Large intestine (tissue), 3 donors: ENCODE results near the gene ST8SIA2. TPM values are rescaled to one million over a fixed set of nuclear protein-coding genes. Genes with fewer than 3 reads are reported as not detected.
A peak's percentile ranks its signal among the peaks of the same experiment; 100 is the strongest.

ENCODE experiments used
- DNase-seq, 2 donors: peaks; one replicate each; pipeline versions ENCODE4 v3.0.0 to v3.0.0-alpha.2; 2013
- H3K27ac ChIP-seq: one replicate; pipeline ENCODE4 v1.5.1; 2013; ENCODE audit warnings: low read length
- H3K27me3 ChIP-seq: 2 replicates; pipeline ENCODE4 v1.6.1; 2013; ENCODE audit warnings: low read length; ENCODE audit not compliant: control insufficient read depth, insufficient read depth
- H3K36me3 ChIP-seq: 2 replicates; pipeline ENCODE4 v1.6.1; 2013; ENCODE audit warnings: low read length; ENCODE audit not compliant: control insufficient read depth, insufficient read depth
- H3K4me1 ChIP-seq: one replicate; pipeline ENCODE4 v1.6.1; 2013; ENCODE audit warnings: low read length; ENCODE audit not compliant: control insufficient read depth, insufficient read depth
- H3K4me3 ChIP-seq: one replicate; pipeline ENCODE4 v1.5.1; 2013; ENCODE audit warnings: low read length
- H3K9me3 ChIP-seq: one replicate; pipeline ENCODE4 v1.6.1; 2013; ENCODE audit warnings: mild to moderate bottlenecking, low read depth, low read length, moderate library complexity; ENCODE audit not compliant: control insufficient read depth
- WGBS: methylation state at CpG from one replicate; pipeline ENCODE4 v1.1.5; 2013; ENCODE audit warnings: low lambda C conversion rate; ENCODE audit not compliant: insufficient coverage; 5-methylcytosine and 5-hydroxymethylcytosine counted together
- polyA plus RNA-seq: library from polyadenylated mRNA; unstranded; fragments of 120-200 nt; gene quantifications from one replicate; pipeline ENCODE4 v1.2.1, GENCODE V29; 2013

Gene ST8SIA2
- polyA plus RNA-seq, 1 donor, result 2.2 TPM

DNA sequence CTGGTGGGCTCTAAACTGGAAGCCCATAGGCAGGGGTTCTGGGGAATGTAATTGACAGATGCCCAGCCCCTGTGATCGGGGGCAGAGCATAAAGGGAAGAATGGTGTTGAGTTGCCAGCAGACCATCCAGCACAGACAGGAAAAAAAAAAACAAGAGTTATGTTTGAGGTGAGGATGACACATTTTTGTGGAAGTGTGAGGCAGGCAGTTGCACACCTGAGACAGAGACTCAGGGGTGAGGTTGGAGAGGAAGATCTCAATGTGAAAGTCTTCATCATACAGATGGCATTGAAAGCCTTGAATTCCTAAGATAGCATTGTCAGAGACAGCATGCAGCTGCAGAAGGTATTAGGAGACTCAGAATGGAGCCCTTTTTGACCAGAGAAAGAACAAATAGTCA is 18.6 kb upstream of the ST8SIA2 start:
- no peak for DNase-seq
- WGBS, result no CpG with 5 or more reads among the region's 1 CpG
- H3K27me3 ChIP-seq, result peaks cover 7% of the 10 kb centered on the region
- H3K4me3 ChIP-seq, result no peak overlapping the region
- no peaks in the 10 kb centered on the region for H3K9me3 ChIP-seq
- no peak overlapping the region for H3K27ac ChIP-seq
- no peaks in the 10 kb centered on the region for H3K36me3 ChIP-seq
- no peaks in the 10 kb centered on the region for H3K4me1 ChIP-seq

DNA sequence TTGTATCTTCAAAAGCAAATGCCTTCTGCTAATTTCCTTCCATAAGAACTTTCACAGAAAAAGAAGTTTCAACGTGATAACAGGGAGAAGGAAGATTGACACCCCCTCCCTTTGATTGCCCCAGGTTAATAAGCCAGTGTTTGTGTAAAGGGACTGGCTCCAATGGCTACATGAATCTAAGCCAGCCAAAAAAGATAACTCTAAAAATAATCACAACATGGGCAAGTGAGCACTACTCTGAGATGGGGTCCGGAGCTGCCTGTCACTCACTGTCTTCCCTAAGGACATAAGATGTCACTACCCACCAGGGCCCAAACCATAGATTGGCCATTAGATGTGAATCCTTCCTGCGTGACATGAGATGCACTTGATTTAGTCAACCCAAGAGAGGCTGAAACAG is 17.6 kb upstream of the ST8SIA2 start:
- Histone ChIP-seq H3K27me3 (peaks cover 7% of the 10 kb centered on the region), H3K27ac (no peak overlapping the region), H3K36me3 (no peaks in the 10 kb centered on the region), H3K9me3 (no peaks in the 10 kb centered on the region), H3K4me1 (no peaks in the 10 kb centered on the region), H3K4me3 (no peak overlapping the region)
- DNase-seq, result no peak
- WGBS, result no CpG with 5 or more reads among the region's 3 CpGs

DNA sequence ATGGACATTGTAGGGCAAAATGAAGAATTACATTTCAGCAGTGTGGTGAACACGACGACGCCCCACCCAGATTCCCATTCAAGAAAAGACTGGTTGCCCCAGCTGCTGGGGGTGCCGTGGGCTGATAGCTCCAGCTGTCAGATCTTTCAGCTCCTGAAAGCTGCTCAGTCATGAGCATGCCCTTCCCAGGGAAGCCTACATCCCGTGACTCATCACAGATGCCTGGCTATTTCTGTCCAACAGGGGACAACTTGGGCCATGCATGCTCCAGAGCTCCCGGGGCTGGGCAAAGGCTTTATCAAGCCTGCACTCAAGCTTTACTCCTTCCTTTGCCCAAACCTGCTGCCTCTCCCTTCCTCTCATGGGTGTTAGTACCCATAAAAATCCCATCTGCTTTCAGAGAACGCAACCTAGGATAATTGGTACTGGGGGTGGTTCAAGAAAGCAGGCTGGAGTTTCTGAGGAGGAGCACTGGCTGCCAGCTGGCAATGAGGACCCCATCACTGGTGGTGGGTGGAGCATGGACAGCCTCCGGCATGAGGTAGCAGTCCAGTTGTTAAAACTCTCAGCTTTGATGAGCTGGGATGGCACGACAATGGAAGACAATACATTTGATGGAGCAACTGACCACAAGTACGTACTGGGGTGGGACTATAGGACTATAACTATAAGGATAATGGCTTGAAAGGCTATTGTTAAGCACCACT is 16.4 kb upstream of the ST8SIA2 start:
- H3K4me1 ChIP-seq, result no peaks in the 10 kb centered on the region
- peaks cover 7% of the 10 kb centered on the region for H3K27me3 ChIP-seq
- 64% methylated on average over 2 of the region's 10 CpGs for WGBS

DNA sequence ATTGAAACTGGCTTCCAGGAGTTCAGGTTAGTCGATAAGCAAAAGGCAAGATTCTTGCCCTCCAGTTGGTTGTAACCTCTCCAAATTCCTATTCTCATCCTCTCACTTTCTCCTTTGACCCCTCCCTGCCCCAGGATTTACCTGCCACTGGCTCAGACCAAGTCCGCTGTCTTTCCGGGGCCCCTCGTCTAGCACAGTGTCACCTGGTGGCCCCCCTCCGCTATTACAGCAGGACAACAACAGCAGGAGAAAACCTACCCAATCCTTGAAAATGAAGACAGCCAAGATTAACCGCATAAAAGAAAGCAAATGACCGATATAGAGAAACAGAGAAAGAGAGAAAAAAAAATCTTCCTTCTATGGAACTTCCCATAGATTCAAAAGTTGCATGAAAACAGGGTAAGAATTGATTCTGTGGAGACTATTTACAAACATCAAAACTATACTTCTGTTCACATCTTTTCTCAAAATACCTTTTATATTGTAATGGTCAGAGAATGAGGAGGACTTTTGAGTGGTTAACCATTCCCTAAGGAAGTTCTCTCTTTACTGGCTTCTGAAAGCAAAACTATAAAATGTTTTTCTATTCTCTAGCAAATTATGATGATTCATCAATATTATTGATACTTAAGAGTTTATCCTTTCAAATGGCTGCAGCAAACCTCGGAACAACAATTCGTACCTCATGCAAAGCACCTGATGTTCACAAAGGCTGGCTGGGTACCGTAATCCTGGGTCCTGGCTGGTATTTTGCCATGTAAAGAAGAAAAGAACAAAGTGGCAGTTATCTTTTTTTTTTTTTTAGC is 10.0 kb upstream of the ST8SIA2 start:
- WGBS, result 30% methylated on average over 6 of the region's 10 CpGs
- H3K27ac ChIP-seq, result no peak overlapping the region
- H3K4me3 ChIP-seq, result no peak overlapping the region
- H3K36me3 ChIP-seq, result no peaks in the 10 kb centered on the region
- H3K27me3 ChIP-seq, result peaks cover 24% of the 10 kb centered on the region
- no peak for DNase-seq
- no peaks in the 10 kb centered on the region for H3K4me1 ChIP-seq
- H3K9me3 ChIP-seq, result no peaks in the 10 kb centered on the region

More for the DNA sequence above, 16.4 kb upstream of the ST8SIA2 start:
- no peak for DNase-seq
- no peak overlapping the region for H3K4me3 ChIP-seq
- no peak overlapping the region for H3K27ac ChIP-seq
- no peaks in the 10 kb centered on the region for H3K36me3 ChIP-seq
- no peaks in the 10 kb centered on the region for H3K9me3 ChIP-seq

DNA sequence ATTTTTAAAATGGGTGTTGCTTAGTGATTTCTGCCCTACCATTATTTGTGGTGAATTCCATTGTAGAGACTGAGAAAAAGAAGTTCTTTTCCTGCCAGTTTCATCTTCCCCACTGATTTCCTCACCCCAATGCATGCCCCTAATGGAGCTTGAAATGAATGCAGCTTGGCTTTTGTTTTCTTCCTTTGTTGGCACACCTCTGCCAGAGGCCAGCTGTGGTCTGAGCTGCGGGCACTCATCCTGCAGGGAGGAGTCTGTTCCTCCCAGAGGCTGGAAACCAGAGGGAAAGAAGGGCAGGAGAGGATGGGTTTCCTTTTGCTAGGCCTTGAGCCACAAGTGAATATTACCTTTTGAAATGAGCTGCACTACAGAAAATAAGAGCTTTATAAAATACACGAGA is 9.3 kb upstream of the ST8SIA2 start:
- Histone ChIP-seq H3K27ac (no peak overlapping the region), H3K9me3 (no peaks in the 10 kb centered on the region), H3K4me1 (no peaks in the 10 kb centered on the region), H3K27me3 (peaks cover 27% of the 10 kb centered on the region), H3K36me3 (no peaks in the 10 kb centered on the region), H3K4me3 (no peak overlapping the region)
- DNase-seq, result no peak
- no CpG with 5 or more reads among the region's 2 CpGs for WGBS

DNA sequence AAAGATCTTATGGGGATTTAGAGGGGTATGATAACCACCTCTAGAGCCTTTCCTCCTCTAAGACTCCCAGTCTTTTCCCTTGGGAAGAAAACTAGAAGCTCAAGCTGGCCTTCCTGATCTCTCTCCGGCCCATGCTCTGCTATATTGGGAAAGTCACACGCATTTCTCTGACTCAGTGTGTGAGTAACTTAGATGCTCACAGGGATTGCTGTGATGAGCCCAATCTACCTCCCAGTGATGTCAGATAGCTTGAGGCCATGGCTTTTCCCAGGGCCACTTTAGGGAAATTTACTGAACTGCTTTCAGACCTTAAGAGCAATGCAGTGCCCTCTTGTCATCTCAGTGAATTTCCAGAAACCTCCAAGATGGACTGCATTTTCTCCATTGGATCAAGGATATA is 8.6 kb upstream of the ST8SIA2 start:
- no CpG with 5 or more reads among the region's 2 CpGs for WGBS
- Histone ChIP-seq H3K9me3 (no peaks in the 10 kb centered on the region), H3K27me3 (peaks cover 28% of the 10 kb centered on the region), H3K4me3 (no peak overlapping the region), H3K4me1 (no peaks in the 10 kb centered on the region), H3K36me3 (no peaks in the 10 kb centered on the region), H3K27ac (no peak overlapping the region)
- no peak for DNase-seq

DNA sequence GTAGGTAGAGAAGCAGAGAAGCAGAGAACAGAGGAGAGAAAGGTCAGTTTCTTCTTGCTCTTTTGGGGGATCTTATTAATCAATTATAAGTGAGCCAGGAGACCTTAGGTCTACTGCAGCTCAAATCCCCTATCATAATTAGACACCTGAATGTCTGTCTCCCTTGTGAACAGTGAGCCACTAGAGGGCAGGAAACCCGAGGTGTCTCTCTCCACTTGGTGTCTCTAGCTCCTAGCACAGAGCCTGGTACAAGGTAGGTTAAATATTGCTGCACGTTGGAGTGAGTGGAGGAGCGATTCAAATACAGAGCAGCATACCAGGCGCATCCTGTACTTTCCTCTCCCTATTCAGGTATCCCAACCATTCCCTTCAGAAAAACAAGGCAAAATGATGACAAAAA is 2.0 kb upstream of the ST8SIA2 start:
- no peak overlapping the region for H3K4me3 ChIP-seq
- H3K36me3 ChIP-seq, result no peaks in the 10 kb centered on the region
- no CpG with 5 or more reads among the region's 4 CpGs for WGBS
- H3K9me3 ChIP-seq, result peaks cover 4% of the 10 kb centered on the region
- H3K4me1 ChIP-seq, result no peaks in the 10 kb centered on the region
- no peak overlapping the region for H3K27ac ChIP-seq
- no peak for DNase-seq
- peaks cover 84% of the 10 kb centered on the region for H3K27me3 ChIP-seq

DNA sequence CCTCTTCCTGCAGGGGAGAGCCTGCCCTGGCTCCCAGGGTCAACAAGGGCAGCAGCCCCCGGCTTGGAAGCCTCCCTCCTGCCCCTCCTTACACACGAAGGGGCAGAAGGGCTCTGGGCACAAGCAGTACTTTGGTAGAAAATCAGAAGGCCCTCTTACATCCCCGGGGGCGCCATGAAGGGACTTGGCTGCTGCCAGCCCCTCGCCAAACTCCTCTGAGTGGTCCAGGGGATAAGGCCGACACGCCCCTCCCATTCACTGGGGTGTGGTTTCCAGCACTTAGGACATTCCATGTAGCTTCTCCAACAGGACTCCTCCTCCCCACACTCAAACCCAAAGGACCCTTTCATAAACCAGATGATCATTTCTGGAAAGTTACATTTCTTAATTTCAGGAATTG is 1.2 kb upstream of the ST8SIA2 start:
- no peak for DNase-seq
- WGBS, result no CpG with 5 or more reads among the region's 7 CpGs
- Histone ChIP-seq H3K27ac (no peak overlapping the region), H3K36me3 (no peaks in the 10 kb centered on the region), H3K27me3 (peaks cover 83% of the 10 kb centered on the region), H3K4me3 (no peak overlapping the region), H3K9me3 (peaks cover 4% of the 10 kb centered on the region), H3K4me1 (no peaks in the 10 kb centered on the region)

DNA sequence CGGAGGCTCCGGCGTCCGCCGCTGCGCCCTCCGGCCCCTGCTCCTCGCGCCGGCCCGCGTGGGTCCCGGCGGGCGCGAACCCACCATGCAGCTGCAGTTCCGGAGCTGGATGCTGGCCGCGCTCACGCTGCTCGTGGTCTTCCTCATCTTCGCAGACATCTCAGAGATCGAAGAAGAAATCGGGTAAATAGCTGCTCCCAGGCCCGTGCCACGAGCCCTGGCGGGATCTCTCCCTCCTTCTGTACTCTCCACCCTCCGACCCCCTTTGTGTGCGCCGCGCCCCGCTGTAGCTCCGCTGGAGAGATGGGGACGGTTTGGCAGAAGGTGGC is 263 bp downstream of the ST8SIA2 start:
- peaks cover 71% of the 10 kb centered on the region for H3K27me3 ChIP-seq
- peak overlapping the region; percentile 41 for H3K4me3 ChIP-seq
- H3K4me1 ChIP-seq, result no peaks in the 10 kb centered on the region
- H3K9me3 ChIP-seq, result peaks cover 4% of the 10 kb centered on the region
- DNase-seq, result peak in 1 of 2 donors; percentile 32
- no peaks in the 10 kb centered on the region for H3K36me3 ChIP-seq
- no CpG with 5 or more reads among the region's 34 CpGs for WGBS
- no peak overlapping the region for H3K27ac ChIP-seq

DNA sequence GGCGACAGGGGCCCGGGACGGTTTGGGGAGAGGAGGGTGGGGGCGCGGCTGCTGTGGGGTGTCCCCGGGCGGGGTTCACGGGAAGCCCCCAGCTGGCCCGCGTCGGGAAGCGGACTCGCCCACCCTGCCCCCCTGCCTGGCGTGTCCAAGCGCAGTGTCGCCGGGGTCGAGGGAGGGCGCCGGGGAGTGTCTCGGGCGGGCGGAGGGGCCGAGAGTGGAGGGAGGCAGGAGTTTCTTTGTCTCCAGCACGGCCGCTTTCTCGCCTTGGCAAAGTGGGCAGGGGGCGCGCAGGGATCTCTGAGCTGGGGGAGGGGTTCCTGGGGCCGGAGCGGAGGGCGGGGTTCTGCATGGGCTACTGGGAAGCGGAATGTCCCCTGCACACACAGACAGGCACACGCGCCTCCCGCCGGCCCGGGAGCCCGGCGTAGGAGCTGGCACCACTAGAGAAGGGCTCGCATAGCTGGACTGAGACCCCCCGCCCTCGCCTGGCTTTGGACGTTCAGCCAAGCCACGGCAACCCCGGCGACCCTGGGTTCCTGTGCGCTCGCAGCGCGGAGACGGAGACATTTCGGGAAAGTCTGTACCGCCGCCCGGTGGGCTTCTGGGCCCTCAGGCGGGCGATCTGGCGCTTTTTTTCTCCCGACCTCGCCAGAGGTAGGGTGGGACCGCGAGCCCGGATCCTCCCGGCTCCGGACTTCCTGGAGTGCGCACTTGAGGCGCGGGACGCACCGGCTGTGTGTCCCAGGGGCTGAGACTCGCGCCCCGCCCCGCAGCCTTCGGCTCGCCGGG is 822 bp downstream of the ST8SIA2 start:
- Histone ChIP-seq H3K27me3 (peaks cover 69% of the 10 kb centered on the region), H3K27ac (no peak overlapping the region), H3K4me3 (peak overlapping the region; percentile 41), H3K4me1 (no peaks in the 10 kb centered on the region), H3K9me3 (peaks cover 4% of the 10 kb centered on the region), H3K36me3 (no peaks in the 10 kb centered on the region)
- WGBS, result no CpG with 5 or more reads among the region's 78 CpGs
- peak; percentile 9 to 17 for DNase-seq
